ENCODE results near the gene FBXO2.

The FBXO2 gene

DNA sequence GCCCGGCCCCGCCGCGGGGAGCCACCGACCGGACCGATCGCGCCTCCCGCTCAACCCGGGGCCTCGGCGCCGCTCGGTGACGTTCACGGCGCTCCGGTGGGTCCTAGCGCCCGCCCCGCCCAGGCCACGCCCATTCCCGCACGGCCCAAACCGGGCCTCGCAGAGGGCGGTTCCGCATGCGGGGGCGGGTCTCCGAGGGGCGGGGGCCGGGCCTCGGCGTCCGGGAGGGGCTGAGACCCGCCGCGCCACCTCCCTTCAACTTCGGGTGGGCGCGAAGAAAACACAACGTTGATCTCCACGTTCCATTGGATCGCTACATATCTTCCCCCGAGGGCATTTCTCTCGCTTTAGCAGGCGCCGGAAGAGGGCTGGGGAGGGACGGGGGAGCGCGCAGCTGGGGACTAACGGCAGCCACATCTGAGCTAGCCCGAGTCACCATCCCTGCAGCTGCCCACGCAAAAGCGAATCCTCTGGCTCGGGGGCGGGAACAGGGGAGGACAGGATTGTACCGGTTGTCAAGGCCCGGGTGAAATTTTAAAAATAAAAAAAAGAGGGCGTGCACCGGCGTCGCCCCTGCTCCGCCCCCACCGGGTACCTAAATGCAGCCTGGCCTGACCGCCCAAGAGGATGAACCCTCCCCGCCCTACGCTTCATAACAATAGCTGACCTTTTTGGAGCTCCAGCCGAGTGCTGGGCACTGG lies 27.0 kb upstream of the FBXO2 start, which contains the start of gene MAD2L2:
Gene MAD2L2 (minus strand): TSS at position 78 of the 701 bp plus-strand sequence. CDS start 547 bp downstream, outside the sequence.
- peak; percentile 53 for DNase-seq

DNA sequence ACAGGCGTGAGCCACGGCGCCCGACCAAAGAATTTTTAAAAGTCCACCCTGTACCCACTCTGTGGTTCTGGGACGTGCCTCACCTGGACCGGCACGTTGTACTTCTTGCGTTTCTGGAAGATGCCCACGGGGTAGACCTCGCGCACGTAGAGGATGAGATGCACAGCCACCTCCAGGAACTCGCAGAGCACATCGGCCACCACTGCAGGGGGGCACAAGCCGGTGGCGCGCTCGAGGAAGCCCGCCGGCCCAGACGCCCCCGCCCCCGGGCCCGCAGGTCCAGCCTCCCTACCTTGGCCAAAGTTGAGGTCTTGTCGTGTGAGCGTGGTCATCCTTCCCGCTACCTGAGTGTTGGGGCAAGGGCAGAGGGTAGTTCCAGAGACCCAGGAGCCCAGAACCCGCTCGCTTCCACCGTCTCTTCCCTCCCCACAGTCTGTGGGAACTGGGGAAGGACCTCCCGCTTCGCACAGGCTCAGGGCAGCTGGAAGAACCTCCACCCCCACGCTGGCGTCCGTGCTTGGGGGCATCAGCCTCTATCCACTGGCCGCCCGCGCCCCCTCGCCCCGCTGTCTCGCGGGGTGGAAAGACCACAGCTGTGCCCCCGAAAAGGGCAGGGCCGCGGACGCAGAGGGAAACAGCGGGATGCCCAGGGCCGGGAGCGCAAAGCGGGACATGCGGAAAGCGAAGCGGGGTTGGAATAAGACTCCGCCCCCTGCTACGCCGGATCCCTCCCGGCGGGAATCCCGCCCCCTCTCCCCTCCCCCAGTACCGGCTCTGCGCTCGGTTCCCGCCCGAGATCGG lies 26.2 kb upstream of the FBXO2 start:
- no peak for DNase-seq

DNA sequence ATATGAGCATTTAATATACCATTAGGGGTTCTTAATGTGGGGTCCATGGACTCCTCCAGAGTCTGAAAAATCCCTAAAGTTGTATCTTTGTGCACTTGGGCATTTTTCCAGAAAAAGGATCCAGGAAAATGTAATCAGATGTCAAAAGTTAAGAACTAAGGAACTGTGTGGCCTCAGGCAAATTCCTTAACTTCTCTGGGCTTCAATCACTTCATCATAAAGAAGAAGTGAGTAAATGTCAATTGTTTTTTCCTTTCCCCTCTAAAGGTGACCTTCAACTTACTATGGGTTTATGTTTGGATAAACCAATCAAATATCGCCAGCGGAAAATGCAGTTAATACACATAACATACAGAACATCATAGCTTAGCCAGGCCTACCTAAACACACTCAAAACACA lies 24.2 kb upstream of the FBXO2 start:
- no peak for DNase-seq

DNA sequence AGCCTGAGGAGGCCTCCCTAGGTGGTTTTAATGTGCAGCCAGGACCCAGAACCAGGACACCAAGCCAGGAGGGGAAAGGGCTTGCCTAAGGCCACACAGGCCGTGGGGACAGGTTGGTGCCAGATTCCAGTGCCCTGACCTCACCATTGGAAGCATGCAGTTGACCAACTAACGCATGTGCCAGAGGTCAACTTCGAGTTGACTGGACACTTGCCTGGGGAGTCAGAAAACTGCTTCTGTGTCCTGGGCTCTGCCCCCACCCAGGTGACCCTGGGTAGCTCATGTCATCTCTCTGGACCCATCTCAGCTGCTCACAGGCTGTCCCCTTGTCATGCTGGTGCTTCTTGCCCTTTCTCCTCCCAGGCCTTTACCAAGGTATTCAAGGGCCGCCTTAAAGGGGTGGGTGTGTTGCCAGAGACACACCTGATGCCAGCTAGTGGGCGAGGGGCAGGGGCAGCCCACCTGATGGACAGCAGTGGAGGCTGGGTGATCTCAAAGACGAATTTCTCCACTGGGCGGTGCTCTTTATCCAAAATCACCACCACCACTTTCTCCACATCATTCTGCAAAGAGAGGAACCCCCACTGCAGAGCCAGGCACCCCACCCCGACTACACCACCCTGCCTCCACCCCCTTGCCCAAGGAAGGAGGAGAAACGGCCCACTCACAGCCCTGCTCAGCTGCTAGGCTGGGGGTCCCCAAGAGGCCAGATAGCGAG lies 22.3 kb upstream of the FBXO2 start:
- no peak for DNase-seq

DNA sequence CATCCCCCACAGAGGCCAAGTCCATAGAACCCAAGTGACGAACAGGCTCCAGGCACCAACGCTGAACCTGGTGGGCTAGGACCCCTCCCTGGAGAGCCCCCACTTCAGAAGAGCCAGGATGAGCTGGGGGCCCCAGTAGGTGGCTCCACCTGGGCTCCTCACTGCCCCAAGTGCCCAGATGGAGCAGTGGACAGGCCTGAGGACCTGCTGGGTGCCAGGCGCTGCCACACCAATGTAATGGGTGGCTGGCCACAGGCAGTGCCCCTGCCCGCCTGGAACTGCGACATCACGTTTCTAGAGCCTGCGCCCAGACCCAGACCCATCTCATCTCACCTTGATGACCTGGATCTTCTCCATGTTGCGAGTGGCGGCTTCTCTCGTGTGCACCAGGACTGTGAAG lies 21.1 kb upstream of the FBXO2 start:
- DNase-seq = no peak

DNA sequence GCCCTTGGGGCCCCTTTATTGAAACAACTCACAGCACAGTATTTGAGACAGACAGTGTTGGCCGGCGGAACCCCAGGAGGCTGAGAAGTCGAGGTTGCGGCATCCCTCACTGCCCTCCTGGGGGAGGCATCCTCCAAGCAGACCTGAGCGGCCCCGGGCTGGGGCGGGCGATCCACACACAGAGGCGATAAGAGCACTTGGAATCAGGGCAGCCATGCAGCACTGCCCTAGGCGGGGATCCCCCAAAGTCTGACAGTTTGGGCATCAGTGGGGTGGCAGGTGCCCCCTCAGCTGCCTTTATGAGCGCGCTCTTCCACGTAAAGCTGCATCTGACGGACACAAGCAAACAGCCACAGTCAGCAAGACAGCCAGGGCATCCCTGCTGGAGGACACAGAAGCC lies 20.3 kb upstream of the FBXO2 start:
- DNase-seq = no peak

DNA sequence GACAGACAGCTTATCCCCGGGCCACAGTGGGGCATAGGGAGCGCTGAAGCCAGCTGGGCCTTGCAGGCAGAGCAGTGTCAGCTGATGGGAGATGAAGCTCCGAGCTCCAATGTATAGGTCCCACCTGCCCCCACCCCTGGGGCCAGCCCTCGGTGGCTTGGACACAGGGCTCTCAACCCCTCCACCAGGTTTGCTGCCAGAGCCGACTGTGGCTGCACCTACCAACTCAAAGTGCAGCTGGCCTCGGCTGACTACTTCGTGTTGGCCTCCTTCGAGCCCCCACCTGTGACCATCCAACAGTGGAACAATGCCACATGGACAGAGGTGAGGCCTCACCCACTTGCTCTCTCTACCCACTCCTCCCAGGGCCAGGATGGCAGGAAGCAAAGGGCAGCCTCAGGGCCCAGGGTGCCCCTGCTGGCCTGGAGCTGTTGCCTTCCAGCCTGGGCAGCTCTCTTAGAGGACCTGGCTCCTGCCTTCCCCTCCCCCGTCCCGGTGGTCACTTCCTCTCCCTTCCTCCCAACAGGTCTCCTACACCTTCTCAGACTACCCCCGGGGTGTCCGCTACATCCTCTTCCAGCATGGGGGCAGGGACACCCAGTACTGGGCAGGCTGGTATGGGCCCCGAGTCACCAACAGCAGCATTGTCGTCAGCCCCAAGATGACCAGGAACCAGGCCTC lies 19.0 kb upstream of the FBXO2 start:
- no peak for DNase-seq

DNA sequence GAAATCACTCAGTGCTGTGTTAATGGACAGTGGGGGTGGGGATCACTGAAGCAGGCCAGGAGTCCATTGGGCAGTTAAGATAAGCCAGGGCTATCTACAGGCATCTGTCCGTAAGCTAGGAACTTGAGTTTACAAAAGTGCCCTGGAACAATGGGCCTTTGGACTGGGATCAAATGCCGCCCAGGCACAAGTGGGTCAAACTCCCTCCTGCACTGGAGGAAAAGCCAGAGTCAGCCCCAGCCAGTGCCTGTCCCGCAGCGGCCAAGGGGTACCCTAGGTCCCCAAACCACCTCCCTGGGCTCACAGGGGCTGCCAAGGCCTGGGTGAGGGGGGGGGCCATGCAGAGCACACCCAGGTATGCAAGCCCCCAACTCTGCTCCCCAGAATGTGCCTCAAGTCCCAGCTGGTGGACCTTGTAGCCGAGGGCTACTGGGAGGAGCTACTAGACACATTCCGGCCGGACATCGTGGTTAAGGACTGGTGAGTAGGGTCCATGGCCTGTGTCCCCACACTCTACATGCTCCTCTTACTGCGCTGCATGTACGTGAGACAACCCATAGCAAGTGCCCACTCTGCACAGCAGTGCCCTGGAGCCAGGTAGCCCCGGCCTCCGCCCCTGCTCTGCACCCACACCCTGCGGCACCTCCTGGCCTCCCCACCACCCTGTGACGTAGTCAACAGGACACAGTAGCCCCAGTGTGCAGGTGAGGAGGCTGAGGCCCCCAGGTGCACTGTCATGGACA lies 17.5 kb upstream of the FBXO2 start:
- no peak for DNase-seq

DNA sequence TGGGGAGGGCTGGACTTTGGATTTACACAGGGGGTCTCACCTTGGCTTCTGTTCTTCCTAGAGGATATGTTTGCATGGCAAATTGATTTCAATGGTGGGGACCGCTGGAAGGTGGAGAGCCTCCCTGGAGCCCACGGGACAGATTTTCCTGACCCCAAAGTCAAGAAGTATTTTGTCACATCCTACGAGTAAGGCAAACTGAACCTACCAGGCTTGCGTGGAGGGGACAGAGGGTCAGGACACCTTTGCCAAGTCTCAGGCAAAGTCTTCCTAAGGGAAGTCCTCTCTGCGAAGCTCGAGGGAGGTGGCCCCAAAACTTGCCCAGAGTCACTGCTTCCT lies 16.9 kb upstream of the FBXO2 start:
- DNase-seq = no peak

DNA sequence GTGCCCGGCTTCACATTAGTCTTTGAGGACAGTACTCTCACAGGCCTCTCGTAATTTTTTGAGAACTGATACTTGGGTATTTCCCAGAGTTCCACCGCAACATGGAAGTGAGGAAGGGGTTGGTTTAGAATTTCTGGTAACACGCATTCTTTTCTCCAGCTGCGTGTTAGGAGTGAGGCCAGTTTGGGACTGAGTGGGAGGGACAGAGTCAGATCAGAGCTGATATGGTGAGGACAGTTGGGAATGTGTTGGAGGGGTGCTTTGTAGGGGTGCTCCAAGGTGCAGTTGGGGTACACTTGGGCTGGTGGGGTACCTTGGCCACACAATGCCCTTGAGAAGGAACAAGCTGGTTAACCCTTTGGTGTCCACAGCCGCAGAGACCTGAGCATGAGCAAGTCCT lies 16.5 kb upstream of the FBXO2 start:
- no peak for DNase-seq

DNA sequence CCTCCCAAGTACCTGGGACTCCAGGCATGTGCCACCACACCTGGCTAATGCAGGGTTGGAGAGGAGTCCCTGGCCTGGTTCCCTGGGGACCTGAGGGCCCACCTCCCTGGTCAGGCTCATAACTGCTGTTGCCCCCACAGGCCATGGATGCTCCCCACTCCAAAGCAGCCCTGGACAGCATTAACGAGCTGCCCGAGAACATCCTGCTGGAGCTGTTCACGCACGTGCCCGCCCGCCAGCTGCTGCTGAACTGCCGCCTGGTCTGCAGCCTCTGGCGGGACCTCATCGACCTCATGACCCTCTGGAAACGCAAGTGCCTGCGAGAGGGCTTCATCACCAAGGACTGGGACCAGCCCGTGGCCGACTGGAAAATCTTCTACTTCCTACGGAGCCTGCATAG lies 14.3 kb upstream of the FBXO2 start:
- no peak for DNase-seq

DNA sequence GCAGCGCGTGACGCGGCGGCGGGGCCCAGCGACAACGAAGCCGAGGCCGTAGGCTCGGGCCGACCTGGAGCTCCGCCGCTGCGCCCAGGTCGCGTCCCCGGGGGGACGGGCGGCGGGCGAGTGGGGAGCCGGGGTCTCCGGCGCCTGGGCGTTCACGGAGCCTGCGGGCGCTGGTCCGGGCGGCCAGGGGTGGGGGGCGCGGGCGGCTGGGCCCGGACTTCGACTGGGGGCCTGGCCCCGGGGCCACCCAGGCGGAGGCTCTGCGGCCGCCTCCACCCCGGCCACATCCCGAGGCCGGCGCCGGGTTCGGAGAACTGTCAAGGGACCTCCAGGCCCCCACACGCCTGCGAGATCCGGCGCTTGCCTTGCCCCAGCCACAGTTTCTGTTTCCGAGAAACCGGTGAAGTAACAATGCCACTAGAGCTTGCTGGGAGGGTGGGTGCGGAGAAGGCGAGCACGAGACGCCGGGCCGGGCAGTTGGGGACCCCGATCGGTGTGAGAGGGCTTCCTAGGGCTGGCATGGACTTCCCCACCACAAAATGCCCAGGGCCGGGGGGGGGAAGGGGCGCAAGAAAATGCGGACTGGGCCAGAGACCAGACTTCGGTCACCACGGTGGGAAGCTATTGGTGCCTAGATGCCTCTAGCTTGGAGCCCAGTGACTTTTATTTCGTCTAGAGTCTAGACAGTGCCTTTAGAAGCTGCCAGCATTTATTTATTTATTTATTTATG lies 10.3 kb upstream of the FBXO2 start:
- DNase-seq = no peak

DNA sequence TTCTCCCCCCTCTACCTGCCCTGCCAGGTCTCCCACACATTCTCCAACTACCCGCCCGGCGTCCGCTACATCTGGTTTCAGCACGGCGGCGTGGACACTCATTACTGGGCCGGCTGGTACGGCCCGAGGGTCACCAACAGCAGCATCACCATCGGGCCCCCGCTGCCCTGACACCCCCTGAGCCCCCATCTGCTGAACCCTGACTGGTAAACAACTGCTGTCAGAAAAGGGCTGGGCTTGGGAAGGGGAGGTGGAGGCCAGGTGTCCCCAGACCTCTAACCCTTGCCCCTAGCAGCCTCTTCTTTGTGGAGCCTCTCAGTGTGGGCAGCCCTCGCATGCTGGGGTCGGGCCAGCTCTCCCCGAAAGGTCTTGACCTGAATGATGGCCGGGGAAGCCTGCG lies 6.9 kb upstream of the FBXO2 start:
- no peak for DNase-seq

DNA sequence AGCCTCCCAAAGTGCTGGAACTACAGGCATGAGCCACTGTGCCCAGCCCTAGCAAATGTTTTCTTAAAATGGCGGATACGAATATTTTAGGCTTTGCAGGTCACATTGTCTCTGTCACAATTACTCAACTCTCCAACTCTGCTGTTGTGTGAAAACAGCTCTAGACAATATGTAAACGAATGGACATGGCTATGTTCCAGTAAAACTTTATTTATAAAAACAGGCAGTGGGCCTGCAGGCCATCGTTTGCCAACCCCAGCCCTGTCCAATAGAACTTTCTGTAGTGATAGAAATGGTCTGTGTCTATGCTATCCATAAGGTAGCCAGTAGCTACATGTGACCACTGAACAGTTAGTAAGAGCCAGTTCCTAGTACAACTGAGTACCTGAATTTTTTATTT lies 5.5 kb upstream of the FBXO2 start:
- no peak for DNase-seq

DNA sequence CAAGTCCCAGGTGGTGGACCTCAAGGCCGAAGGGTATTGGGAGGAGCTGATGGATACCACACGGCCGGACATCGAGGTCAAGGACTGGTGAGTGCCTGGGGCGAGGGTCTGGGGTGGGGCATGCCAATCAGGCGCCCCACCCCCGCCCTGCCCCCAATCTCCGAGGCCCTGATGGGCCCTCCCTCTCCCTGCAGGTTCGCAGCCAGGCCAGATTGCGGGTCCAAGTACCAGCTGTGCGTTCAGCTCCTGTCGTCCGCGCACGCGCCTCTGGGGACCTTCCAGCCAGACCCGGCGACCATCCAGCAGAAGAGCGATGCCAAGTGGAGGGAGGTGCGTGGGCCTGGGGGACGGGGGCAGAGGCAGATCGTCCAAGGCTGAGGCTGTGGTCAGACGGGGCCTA lies 4.3 kb upstream of the FBXO2 start:
- no peak for DNase-seq

DNA sequence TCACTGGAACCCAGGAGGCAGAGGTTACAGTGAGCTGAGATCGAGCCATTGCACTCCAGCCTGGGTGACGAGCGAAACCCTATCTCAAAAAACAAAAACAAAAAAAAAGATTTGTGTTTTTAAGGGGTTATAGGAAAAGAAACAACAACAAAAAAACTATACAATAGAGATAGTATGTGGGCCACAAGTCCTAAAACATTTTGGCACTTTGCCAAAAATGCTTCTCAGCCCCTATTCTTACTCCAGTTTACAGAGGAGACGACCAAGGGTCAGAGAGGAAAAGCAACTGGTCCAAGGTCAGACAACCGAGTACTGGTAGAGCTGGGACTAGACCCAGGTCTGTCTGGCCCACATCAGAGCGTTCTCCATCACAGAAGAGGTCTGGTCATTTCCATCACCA lies 3.4 kb upstream of the FBXO2 start:
- DNase-seq = no peak

DNA sequence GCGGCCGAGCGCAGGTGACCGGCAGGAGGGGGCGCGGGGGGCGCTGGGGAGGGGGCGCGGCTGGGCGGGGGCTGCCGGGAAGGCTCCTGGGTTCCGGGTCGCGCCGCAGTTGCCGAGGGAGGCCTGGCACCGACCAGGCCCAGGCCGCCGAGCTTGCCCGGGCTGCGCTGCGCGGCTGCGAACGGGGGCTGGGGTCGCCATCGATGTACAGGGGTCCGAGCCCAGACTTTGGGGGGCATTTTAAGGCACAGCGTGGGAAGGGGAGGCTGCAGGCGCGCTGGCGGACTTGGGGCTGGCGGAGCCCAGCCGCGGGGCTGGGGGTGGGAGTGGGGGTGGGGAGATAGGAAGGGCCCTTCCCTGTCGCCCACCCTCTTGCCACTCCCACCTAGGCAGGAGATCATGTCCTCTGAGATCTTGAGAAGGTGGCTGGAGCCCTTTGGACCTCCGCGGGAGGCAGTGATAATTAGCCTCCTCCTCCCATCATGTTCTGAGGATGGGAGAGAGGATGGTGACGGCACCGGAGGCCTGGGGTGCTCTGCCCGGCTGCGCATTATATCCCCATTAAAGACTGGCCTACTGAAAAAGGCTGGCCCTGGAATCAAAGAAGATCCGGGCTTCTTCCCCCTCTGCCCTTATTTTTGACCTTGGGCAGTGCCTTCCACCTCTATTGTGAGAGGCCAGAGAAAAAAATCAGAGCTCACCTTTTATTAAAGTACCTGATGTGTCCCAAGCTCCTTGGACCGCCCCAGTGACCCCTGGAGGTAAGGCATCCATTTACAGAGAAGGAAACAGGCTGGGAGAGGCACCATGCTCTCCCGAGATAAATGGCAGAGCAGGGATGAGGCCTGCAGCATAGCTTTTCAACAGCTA lies 945 bp upstream of the FBXO2 start:
- DNase-seq = no peak

DNA sequence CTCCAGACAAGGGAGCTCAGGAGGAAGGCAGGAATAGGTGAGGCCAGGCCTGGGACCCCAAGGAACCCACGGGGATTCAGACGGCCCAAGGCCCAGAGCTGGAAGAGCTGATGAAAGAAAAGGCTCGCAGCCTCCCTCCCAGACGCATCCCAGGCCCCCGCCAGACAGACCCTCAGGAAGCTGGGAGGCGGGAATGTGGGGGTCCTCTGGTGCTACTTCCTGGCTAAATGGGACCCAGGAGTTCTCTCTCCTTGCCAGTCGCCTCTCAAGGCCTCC lies 430 bp downstream of the FBXO2 start:
- DNase-seq = no peak

DNA sequence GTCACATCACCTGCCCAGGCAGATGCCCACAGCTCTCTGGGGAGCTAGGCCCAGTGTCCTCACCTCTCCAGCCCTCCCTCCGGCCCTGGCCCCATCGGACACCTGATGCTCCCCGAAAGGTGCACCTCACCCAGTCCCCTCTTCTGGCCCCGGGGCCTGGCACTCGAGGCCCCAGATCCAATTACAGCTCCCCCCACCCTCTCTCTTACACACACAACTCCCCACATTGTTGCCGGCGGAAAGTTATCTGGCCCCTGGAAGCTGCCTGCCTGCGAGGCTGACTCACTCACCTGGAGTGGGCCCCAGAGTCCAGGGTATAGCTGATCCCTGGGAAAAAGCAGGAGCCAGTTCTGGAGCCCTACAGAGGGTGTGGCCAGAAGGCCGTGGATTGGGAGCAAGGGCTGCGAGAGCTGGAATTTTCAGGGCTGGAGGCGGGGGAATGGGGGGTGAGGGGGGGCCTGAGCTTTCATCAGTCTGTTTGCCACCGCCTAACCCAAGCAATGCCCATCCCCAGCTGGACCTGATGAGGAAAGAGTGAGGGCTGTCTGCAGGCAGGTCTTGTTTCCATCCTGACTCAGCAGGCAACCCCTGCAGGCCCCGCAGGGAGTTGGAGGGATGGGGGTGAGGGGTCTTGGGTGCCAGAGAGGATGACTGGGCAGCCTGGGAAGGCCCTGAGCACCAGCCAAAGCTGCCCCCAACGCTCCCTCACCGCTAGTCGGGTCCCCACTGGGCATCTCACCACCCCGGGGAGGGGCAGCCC lies 948 bp downstream of the FBXO2 start:
- no peak for DNase-seq

DNA sequence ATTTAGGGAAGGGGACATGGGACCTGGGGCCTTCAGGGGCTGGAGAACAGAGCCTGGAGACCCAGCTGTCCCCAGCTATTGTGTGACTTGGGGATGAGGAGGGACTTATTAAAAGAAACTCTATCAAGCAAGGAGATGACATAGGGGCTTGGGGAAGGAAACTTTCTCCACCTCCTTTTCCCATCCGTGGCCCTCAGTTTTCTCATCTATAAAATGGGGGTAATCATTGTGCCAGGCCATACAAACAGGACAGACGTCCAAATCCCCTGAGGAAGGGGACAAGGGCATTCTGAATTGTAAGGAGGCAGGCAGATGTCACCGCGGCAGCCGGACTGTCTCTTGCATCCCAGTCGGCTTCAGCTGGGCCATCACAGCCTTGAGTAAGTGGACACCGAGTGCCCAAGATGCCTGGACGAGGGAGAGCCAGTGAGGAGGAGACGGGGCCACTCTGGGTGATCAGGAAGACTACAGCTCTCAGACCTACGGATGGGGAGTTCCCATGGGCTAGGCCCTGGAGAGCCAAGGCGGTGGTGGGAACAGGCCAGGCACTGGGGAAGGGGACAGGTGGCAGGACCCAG lies 1.9 kb downstream of the FBXO2 start:
- DNase-seq = no peak
